ENCODE results near the gene SEC14L1.

Gene SEC14L1

GRCh38 chr17:77161953-77162352 lies 21.2 kb downstream of the SEC14L1 start:
- no peak for DNase-seq (ENCODE audit: low read depth, low spot score)

GRCh38 chr17:77163001-77163400 lies 22.2 kb downstream of the SEC14L1 start:
- no peak for DNase-seq (ENCODE audit: low read depth, low spot score)

GRCh38 chr17:77163511-77164280 lies 22.9 kb downstream of the SEC14L1 start:
- no peak for DNase-seq (ENCODE audit: low read depth, low spot score)

- DNase-seq (ENCODE audit: low read depth, low spot score) = peak; percentile 59
These were observed 23.8 kb downstream of the SEC14L1 start for GRCh38 chr17:77164483-77165091.

GRCh38 chr17:77165577-77165976 lies 24.8 kb downstream of the SEC14L1 start:
- DNase-seq (ENCODE audit: low read depth, low spot score) = no peak

GRCh38 chr17:77167472-77168306 lies 26.9 kb downstream of the SEC14L1 start:
- DNase-seq (ENCODE audit: low read depth, low spot score) = no peak

GRCh38 chr17:77173104-77173503 lies 32.3 kb downstream of the SEC14L1 start:
- DNase-seq (ENCODE audit: low read depth, low spot score) = no peak

GRCh38 chr17:77174928-77175661 lies 34.3 kb downstream of the SEC14L1 start:
- no peak for DNase-seq (ENCODE audit: low read depth, low spot score)

GRCh38 chr17:77177002-77177741 lies 36.4 kb downstream of the SEC14L1 start:
- DNase-seq (ENCODE audit: low read depth, low spot score) = no peak

GRCh38 chr17:77178050-77178449 lies 37.3 kb downstream of the SEC14L1 start:
- DNase-seq (ENCODE audit: low read depth, low spot score) = no peak

- no peak for DNase-seq (ENCODE audit: low read depth, low spot score)
These were observed 37.8 kb downstream of the SEC14L1 start for GRCh38 chr17:77178563-77178962.

- DNase-seq (ENCODE audit: low read depth, low spot score) = no peak
These were observed 40.0 kb downstream of the SEC14L1 start for GRCh38 chr17:77180503-77181357.

- DNase-seq (ENCODE audit: low read depth, low spot score) = no peak
These were observed 41.7 kb downstream of the SEC14L1 start for GRCh38 chr17:77182205-77183172.

GRCh38 chr17:77184474-77184873 lies 43.7 kb downstream of the SEC14L1 start:
- DNase-seq (ENCODE audit: low read depth, low spot score) = peak; percentile 56

GRCh38 chr17:77185137-77185536 lies 44.4 kb downstream of the SEC14L1 start:
- peak; percentile 44 for DNase-seq (ENCODE audit: low read depth, low spot score)

GRCh38 chr17:77186141-77186604 lies 45.4 kb downstream of the SEC14L1 start:
- no peak for DNase-seq (ENCODE audit: low read depth, low spot score)

- DNase-seq (ENCODE audit: low read depth, low spot score) = peak; percentile 31
These were observed 47.6 kb downstream of the SEC14L1 start for GRCh38 chr17:77188084-77189066.

- no peak for DNase-seq (ENCODE audit: low read depth, low spot score)
These were observed 48.4 kb downstream of the SEC14L1 start for GRCh38 chr17:77189148-77189547.

Measured in astrocyte of the hippocampus (primary cell).